Thyroid gland (tissue), 4 donors: Measurements from ENCODE around the gene FXYD3.
"Not testable (repeated sequence)": the region's sequence is repeated elsewhere in the genome, so short reads cannot be mapped to it uniquely, and the experiment has no call there.

Source experiments
- POLR2A ChIP-seq, 2 donors: fragments of 450-650 bp; IDR thresholded peaks; one replicate each; pipeline ENCODE4 v1.6.1; 2017; ENCODE audit warnings: antibody characterized with exemption in 2 of 2, mild to moderate bottlenecking in 2 of 2, moderate library complexity in 1 of 2
- TF ChIP-seq, protein P1 (sequence below), 6 experiments: fragments of 200-600 bp in 3 of 6; fragments of 450-650 bp in 3 of 6; sonication (generic) in 3 of 6; IDR thresholded peaks; one replicate each; pipeline ENCODE4 v1.5.1; 2016 to 2019; ENCODE audit warnings: antibody characterized with exemption in 6 of 6, mild to moderate bottlenecking in 2 of 6, inconsistent platforms in 1 of 6, moderate library complexity in 1 of 6

- not testable (repeated sequence) for TF ChIP-seq POLR2A (IDR thresholded peaks at IDR 0.05)
- TF ChIP-seq, protein P1, sequence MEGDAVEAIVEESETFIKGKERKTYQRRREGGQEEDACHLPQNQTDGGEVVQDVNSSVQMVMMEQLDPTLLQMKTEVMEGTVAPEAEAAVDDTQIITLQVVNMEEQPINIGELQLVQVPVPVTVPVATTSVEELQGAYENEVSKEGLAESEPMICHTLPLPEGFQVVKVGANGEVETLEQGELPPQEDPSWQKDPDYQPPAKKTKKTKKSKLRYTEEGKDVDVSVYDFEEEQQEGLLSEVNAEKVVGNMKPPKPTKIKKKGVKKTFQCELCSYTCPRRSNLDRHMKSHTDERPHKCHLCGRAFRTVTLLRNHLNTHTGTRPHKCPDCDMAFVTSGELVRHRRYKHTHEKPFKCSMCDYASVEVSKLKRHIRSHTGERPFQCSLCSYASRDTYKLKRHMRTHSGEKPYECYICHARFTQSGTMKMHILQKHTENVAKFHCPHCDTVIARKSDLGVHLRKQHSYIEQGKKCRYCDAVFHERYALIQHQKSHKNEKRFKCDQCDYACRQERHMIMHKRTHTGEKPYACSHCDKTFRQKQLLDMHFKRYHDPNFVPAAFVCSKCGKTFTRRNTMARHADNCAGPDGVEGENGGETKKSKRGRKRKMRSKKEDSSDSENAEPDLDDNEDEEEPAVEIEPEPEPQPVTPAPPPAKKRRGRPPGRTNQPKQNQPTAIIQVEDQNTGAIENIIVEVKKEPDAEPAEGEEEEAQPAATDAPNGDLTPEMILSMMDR (IDR thresholded peaks at IDR 0.05), result not testable (repeated sequence)
Measured at GRCh38 chr19:35153129-35153522, 37.5 kb downstream of the FXYD3 start.
